ENCODE data around the gene SPTBN1.
"Not testable (repeated sequence)": the region's sequence is repeated elsewhere in the genome, so short reads cannot be mapped to it uniquely, and the experiment has no call there.

Gene SPTBN1

GRCh38 chr2:54675738-54676137 is 219.6 kb downstream of the SPTBN1 start:
- H3K27ac Mint-ChIP-seq = peak overlapping the region; percentile 43
- peaks cover 5 to 15% of the 10 kb centered on the region in 2 donors for H3K36me3 Mint-ChIP-seq
- H3K9me3 Mint-ChIP-seq = no peaks in the 10 kb centered on the region
- no peak overlapping the region for H3K4me3 Mint-ChIP-seq
- DNase-seq = no peak
- no peak for ATAC-seq (replicated peaks)
- peaks cover 0 to 6% of the 10 kb centered on the region in 2 donors for H3K27me3 Mint-ChIP-seq
- H3K4me1 Mint-ChIP-seq = peaks cover 44 to 59% of the 10 kb centered on the region in 2 donors

DNA sequence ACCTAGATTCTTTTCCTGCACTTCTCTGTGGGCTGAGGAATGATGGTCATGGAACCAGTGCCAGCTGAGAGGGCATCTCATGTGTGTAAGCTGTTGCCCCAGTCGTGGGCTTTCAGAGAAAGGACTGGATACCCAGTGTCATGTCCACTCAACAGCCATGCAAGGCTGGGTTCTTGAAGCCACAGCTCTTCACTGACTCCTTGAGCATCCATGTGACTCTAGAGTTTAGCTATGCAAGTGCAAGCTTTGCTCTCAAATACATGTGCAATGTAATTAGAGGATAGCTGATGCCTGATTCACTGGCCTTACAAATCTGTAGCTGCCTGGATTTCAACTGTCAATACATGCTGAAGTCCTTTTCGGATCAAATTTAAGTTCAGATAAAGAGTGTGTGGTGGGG is 220.5 kb downstream of the SPTBN1 start:
- peaks cover 4 to 5% of the 10 kb centered on the region in 2 donors for H3K9me3 Mint-ChIP-seq
- H3K27me3 Mint-ChIP-seq = peaks cover 0 to 6% of the 10 kb centered on the region in 2 donors
- H3K27ac Mint-ChIP-seq = peak overlapping the region; percentile 75
- ATAC-seq (replicated peaks) (no peak), DNase-seq (no peak)
- H3K4me1 Mint-ChIP-seq = peaks cover 50 to 68% of the 10 kb centered on the region in 2 donors
- peaks cover 1 to 13% of the 10 kb centered on the region in 2 donors for H3K36me3 Mint-ChIP-seq
- H3K4me3 Mint-ChIP-seq = no peak overlapping the region

- H3K4me1 Mint-ChIP-seq = peaks cover 47 to 59% of the 10 kb centered on the region in 2 donors
- ATAC-seq (replicated peaks) (peak in 1 of 2 donors; percentile 11), DNase-seq (no peak)
- H3K36me3 Mint-ChIP-seq = peaks cover 1 to 15% of the 10 kb centered on the region in 2 donors
- no peak overlapping the region for H3K4me3 Mint-ChIP-seq
- H3K27ac Mint-ChIP-seq = peak overlapping the region; percentile 49
- peaks cover 0 to 6% of the 10 kb centered on the region in 2 donors for H3K27me3 Mint-ChIP-seq
- H3K9me3 Mint-ChIP-seq = peaks cover 5 to 7% of the 10 kb centered on the region in 2 donors
Observed at GRCh38 chr2:54677476-54678265, 221.5 kb downstream of the SPTBN1 start.

DNA sequence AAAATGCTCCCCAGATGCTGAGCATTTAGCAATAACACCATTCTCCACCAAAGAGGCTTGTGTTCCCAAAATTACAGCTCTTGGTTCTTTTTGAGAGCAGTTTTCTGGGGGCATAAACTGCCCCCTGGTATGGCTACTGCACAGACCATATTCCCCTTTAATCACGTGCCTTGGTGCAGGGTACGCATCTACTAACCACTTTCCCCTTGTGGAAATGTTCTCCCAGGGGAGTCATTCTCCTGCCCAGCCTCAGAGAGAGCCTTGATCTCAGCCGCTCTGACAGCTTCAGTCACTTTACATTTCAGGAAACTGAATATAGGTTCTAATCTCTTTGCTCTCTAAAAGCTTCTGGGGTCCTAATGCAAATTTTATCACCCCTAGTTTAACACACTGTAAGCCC is 222.6 kb downstream of the SPTBN1 start:
- peaks cover 0 to 6% of the 10 kb centered on the region in 2 donors for H3K27me3 Mint-ChIP-seq
- ATAC-seq (replicated peaks) (peak; percentile 14 to 24), DNase-seq (no peak)
- peaks cover 1 to 11% of the 10 kb centered on the region in 2 donors for H3K36me3 Mint-ChIP-seq
- peak overlapping the region; percentile 29 to 53 for H3K4me3 Mint-ChIP-seq
- H3K27ac Mint-ChIP-seq = peak overlapping the region; percentile 80
- H3K9me3 Mint-ChIP-seq = peaks cover 5 to 7% of the 10 kb centered on the region in 2 donors
- peaks cover 37 to 48% of the 10 kb centered on the region in 2 donors for H3K4me1 Mint-ChIP-seq

DNA sequence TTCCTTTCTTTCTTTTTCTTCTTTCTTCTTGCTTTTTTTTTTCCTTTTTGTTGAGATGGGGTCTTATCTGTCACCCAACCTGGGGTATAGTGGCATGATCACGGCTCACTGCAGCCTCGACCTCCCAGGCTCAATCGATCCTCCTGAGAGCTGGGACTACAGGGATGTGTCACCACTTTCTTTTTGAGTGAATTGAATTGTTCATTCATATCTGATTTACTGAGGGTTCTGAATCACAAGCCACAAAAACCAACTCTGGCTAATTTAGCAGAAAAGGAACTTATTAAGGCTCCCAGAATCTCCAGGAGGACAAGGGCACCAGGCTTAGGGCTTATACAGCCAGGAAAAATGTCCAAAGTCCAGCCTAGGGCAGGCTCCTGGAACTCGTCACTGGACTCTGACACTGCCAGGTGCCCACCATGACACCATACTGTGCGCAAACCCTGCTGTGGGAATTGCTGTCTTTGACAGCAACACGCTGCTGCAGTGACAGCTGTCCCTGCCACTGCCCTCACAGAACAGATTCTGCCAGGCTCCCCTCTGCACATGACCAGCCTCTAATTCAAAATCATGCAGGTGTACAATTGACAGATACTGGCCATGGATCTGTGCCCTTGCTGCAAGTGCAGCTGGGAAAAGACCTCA is 224.4 kb downstream of the SPTBN1 start:
- H3K27ac Mint-ChIP-seq = peak overlapping the region; percentile 93
- ATAC-seq (replicated peaks) (peak; percentile 88 to 89), DNase-seq (peak; percentile 58)
- H3K4me3 Mint-ChIP-seq = peak overlapping the region; percentile 70 to 79
- peaks cover 1 to 8% of the 10 kb centered on the region in 2 donors for H3K36me3 Mint-ChIP-seq
- peaks cover 3 to 10% of the 10 kb centered on the region in 2 donors for H3K27me3 Mint-ChIP-seq
- H3K9me3 Mint-ChIP-seq = peaks cover 5 to 7% of the 10 kb centered on the region in 2 donors
- H3K4me1 Mint-ChIP-seq = peaks cover 33 to 37% of the 10 kb centered on the region in 2 donors

- no peak for ATAC-seq (replicated peaks)
- H3K4me3 Mint-ChIP-seq = peak overlapping the region in 1 of 2 donors; percentile 10
- H3K27ac Mint-ChIP-seq = peak overlapping the region; percentile 74
- H3K9me3 Mint-ChIP-seq = peaks cover 5 to 7% of the 10 kb centered on the region in 2 donors
- peaks cover 5 to 12% of the 10 kb centered on the region in 2 donors for H3K27me3 Mint-ChIP-seq
- no peak for DNase-seq
- peaks cover 1 to 8% of the 10 kb centered on the region in 2 donors for H3K36me3 Mint-ChIP-seq
- peaks cover 33 to 37% of the 10 kb centered on the region in 2 donors for H3K4me1 Mint-ChIP-seq
Observed at GRCh38 chr2:54681416-54681815, 225.3 kb downstream of the SPTBN1 start.

DNA sequence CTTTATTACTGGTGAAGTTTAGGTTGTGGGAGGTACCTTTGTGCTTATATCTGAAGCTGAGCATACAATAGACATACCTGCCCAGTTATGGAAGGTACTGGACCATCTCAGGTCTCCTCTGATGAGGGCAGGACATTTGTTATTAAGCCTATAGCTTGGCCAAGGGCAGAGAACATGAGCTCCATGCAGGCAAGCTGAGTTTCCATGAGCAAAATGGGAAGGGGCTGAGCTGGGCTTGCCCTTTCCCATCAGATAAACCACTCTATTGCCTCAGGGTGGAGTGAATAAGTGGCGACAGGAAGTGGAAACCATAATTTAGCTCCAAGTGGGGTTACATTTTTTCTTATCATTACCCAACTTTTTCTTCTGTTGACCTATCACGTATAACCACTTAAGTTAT is 227.5 kb downstream of the SPTBN1 start:
- DNase-seq (no peak), ATAC-seq (replicated peaks) (no peak)
- peaks cover 5 to 7% of the 10 kb centered on the region in 2 donors for H3K9me3 Mint-ChIP-seq
- H3K27me3 Mint-ChIP-seq = peaks cover 7 to 9% of the 10 kb centered on the region in 2 donors
- H3K36me3 Mint-ChIP-seq = peaks cover 1 to 8% of the 10 kb centered on the region in 2 donors
- no peak overlapping the region for H3K27ac Mint-ChIP-seq
- H3K4me1 Mint-ChIP-seq = peaks cover 21 to 29% of the 10 kb centered on the region in 2 donors
- no peak overlapping the region for H3K4me3 Mint-ChIP-seq

DNA sequence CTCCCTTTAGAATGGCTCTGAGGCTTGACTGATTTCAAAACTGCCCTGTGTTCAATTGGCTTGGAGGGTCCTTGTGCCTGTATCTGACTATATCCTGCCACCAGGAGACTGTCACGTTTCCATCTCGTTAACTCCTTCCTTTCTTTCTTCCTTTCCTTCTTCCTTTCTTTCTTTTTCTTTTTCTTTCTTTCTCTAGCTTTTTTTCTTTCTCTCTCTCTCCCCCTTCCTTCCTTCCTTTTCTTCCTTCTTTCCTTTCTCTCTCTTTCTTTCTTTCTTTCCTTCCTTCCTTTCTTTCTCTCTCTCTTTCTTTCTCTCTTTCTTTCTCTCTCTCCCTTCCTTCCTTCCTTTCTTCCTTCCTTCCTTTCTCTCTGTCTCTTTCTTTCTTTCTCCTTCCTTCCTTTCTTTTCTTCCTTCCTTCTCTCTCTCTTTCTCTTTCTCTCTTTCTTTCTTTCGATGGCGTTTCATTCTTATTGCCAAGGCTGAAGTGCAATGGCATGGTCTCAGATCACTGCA is 229.2 kb downstream of the SPTBN1 start:
- H3K4me3 Mint-ChIP-seq = no peak overlapping the region
- no peak for DNase-seq
- peaks cover under 1 to 6% of the 10 kb centered on the region in 2 donors for H3K36me3 Mint-ChIP-seq
- peaks cover 12 to 18% of the 10 kb centered on the region in 2 donors for H3K4me1 Mint-ChIP-seq
- H3K27me3 Mint-ChIP-seq = peaks cover 7 to 9% of the 10 kb centered on the region in 2 donors
- peaks cover 5 to 7% of the 10 kb centered on the region in 2 donors for H3K9me3 Mint-ChIP-seq
- no peak for ATAC-seq (replicated peaks)
- H3K27ac Mint-ChIP-seq = no peak overlapping the region

- no peaks in the 10 kb centered on the region for H3K36me3 Mint-ChIP-seq
- H3K27ac Mint-ChIP-seq = no peak overlapping the region
- H3K4me3 Mint-ChIP-seq = no peak overlapping the region
- no peak for DNase-seq
- peaks cover 7 to 9% of the 10 kb centered on the region in 2 donors for H3K27me3 Mint-ChIP-seq
- H3K9me3 Mint-ChIP-seq = no peaks in the 10 kb centered on the region
- H3K4me1 Mint-ChIP-seq = peaks cover 4 to 5% of the 10 kb centered on the region in 2 donors
- ATAC-seq (replicated peaks) = peak in 1 of 2 donors; percentile 27
Observed at GRCh38 chr2:54687595-54688152, 231.5 kb downstream of the SPTBN1 start.

GRCh38 chr2:54691445-54692135 is 235.5 kb downstream of the SPTBN1 start:
- Mint-ChIP-seq H3K27ac (no peak overlapping the region), H3K4me3 (no peak overlapping the region), H3K9me3 (no peaks in the 10 kb centered on the region), H3K4me1 (peaks cover 4 to 5% of the 10 kb centered on the region in 2 donors), H3K36me3 (no peaks in the 10 kb centered on the region), H3K27me3 (peaks cover 0 to 4% of the 10 kb centered on the region in 2 donors)
- no peak for DNase-seq
- ATAC-seq (replicated peaks) = no peak

GRCh38 chr2:54692556-54692955 is 236.4 kb downstream of the SPTBN1 start:
- Mint-ChIP-seq H3K36me3 (no peaks in the 10 kb centered on the region), H3K4me3 (no peak overlapping the region)
- no peak for ATAC-seq (replicated peaks)

GRCh38 chr2:54695378-54695777 is 239.3 kb downstream of the SPTBN1 start:
- H3K27ac Mint-ChIP-seq = no peak overlapping the region
- H3K4me1 Mint-ChIP-seq = no peaks in the 10 kb centered on the region
- H3K4me3 Mint-ChIP-seq = no peak overlapping the region
- DNase-seq (no peak), ATAC-seq (replicated peaks) (no peak)
- peaks cover 6% of the 10 kb centered on the region in 2 donors for H3K27me3 Mint-ChIP-seq
- no peaks in the 10 kb centered on the region for H3K36me3 Mint-ChIP-seq
- H3K9me3 Mint-ChIP-seq = no peaks in the 10 kb centered on the region

More at GRCh38 chr2:54692556-54692955, 236.4 kb downstream of the SPTBN1 start:
- Mint-ChIP-seq H3K27ac (no peak overlapping the region), H3K9me3 (no peaks in the 10 kb centered on the region), H3K27me3 (peaks cover 4 to 6% of the 10 kb centered on the region in 2 donors), H3K4me1 (peaks cover 2% of the 10 kb centered on the region in 2 donors)
- DNase-seq = no peak

- no peak overlapping the region for H3K27ac Mint-ChIP-seq
- no peak overlapping the region for H3K4me3 Mint-ChIP-seq
- no peak for DNase-seq
- ATAC-seq (replicated peaks) = no peak
- peaks cover 0 to 1% of the 10 kb centered on the region in 2 donors for H3K4me1 Mint-ChIP-seq
- no peaks in the 10 kb centered on the region for H3K36me3 Mint-ChIP-seq
- no peaks in the 10 kb centered on the region for H3K9me3 Mint-ChIP-seq
- peaks cover 6% of the 10 kb centered on the region in 2 donors for H3K27me3 Mint-ChIP-seq
Observed at GRCh38 chr2:54697934-54698333, 241.8 kb downstream of the SPTBN1 start.

GRCh38 chr2:54698926-54699325 is 242.8 kb downstream of the SPTBN1 start:
- not testable (repeated sequence) for H3K36me3 Mint-ChIP-seq; H3K27me3 Mint-ChIP-seq; ATAC-seq (replicated peaks); DNase-seq; H3K27ac Mint-ChIP-seq; H3K9me3 Mint-ChIP-seq; H3K4me1 Mint-ChIP-seq; H3K4me3 Mint-ChIP-seq

All from stimulated activated naive B cell treated with anti-CD40 and anti-IgM and Interleukin-4, amounts not matched to agents 10 μg/mL and 1 μg/mL and 100 μg/mL, for 72 hours (primary cell).